VCaP (cell line): Measurements from ENCODE around the gene ADAM15.

Experiments used
- H3K27ac ChIP-seq: fragments of 450-650 bp; 2 replicates; pipeline ENCODE4 v1.5.1; 2017
- TF ChIP-seq, protein P1 (sequence below): fragments of 450-650 bp; conservative IDR thresholded peaks from 2 replicates; pipeline ENCODE4 v1.5.1; 2017; ENCODE audit warnings: mild to moderate bottlenecking, moderate library complexity

The ADAM15 gene

DNA sequence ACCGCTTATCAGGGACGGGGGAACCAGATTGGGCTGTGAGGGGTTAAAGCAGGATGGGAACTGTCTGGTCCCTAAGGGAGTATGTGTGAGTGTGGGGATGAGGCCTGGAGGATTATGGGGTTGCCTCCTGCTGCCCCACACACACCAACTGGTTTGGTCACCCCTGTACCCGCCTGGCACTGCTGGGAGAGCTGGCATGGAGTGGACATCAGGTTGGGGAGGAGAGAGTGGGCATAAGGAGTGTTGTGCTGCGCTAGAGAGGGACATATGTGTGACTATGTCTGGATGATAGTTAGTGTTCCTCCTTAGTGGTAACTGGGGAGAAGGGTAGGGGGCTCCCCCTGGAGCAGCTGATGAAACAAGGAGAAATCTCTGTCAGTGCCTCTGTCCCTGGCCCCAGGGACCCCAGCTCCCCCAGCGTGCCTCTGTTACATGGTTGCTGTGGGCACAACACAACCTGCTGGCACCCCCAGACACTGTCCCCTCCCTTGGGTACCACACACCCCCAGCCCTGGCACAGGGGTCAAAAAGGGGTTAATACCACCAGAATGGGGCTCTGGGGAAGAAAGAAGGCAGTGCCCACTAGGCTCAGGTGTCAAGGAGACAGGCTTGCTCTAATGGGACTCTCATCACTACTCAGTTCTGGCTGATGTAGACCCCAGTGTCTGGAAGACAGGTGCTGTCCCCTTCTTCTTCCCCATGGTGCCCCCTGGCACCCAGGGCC lies 46.6 kb upstream of the ADAM15 start:
- TF ChIP-seq, protein P1, sequence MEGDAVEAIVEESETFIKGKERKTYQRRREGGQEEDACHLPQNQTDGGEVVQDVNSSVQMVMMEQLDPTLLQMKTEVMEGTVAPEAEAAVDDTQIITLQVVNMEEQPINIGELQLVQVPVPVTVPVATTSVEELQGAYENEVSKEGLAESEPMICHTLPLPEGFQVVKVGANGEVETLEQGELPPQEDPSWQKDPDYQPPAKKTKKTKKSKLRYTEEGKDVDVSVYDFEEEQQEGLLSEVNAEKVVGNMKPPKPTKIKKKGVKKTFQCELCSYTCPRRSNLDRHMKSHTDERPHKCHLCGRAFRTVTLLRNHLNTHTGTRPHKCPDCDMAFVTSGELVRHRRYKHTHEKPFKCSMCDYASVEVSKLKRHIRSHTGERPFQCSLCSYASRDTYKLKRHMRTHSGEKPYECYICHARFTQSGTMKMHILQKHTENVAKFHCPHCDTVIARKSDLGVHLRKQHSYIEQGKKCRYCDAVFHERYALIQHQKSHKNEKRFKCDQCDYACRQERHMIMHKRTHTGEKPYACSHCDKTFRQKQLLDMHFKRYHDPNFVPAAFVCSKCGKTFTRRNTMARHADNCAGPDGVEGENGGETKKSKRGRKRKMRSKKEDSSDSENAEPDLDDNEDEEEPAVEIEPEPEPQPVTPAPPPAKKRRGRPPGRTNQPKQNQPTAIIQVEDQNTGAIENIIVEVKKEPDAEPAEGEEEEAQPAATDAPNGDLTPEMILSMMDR = no peak
- peak overlapping the region; percentile 100 for H3K27ac ChIP-seq

DNA sequence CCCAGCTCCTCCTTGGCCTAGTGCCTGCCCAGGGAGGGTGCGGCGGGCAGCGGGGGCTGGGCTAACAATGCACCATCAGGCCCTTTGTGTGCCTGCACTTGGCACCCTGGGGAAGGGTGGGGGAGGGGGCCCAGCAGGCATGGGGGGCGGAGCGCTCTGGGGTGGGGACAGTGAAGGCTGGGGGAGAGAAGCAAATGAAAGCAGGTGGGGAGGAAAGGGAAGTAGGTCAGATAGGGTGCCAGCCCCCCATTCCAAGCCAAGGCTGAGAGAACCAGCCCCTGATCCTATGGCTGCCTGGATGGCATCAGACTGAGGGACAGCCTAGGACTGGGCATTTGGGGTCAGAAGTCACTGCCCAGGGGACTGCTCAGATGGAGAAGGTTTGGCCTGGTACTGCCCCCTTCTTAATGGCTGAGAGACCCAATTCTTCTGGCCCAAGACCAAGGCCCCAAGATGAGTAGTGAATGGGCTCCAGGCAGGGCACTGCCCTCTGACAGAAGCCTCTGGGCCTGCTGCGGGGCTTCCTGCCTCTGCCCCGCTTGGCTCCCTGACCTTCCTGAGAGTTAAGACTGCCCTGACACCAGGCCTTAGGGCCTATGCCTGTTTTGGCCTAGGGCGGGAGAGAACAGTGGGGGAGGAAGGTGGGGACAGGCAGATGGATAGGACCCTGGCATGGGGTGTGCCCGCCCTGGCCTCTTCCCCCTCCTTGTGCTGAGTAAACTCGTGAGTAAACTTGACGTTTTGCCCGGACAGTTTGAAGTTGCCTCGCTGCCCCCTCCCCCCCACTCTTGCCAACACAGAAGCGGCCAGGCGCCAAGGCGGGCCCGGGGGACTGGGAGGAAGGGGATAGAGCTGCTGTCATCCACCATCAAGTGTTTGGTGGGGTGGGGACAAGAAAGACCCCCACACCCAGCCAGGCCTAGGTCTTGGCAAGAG lies 45.8 kb upstream of the ADAM15 start:
- peak overlapping the region; percentile 100 for H3K27ac ChIP-seq
- TF ChIP-seq, protein P1 = no peak

DNA sequence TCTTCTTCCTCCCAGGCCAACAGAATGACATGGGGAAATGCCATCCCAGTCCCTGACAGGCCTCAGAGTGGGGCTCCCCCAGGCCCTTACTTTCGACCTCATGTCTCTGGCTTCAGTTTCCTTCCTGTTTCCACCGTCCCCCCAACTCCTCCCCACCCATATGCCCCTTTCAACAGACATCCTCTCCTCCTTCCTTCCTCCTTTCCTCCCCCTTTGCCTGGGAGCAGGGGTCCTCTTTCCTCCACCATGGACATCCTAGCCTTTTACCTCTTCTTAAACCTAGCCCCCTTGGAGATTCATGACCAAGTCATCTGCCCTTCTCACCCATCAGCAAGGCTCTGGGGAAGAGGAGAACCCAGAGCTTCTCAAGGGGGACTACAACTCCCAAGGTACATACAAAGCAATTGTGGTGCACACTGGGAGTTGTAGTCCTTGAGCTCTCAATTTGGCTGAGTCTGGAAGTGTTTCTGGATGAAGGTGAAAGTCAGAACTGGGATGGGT lies 44.5 kb upstream of the ADAM15 start:
- H3K27ac ChIP-seq = peak overlapping the region; percentile 100
- TF ChIP-seq, protein P1 = no peak

DNA sequence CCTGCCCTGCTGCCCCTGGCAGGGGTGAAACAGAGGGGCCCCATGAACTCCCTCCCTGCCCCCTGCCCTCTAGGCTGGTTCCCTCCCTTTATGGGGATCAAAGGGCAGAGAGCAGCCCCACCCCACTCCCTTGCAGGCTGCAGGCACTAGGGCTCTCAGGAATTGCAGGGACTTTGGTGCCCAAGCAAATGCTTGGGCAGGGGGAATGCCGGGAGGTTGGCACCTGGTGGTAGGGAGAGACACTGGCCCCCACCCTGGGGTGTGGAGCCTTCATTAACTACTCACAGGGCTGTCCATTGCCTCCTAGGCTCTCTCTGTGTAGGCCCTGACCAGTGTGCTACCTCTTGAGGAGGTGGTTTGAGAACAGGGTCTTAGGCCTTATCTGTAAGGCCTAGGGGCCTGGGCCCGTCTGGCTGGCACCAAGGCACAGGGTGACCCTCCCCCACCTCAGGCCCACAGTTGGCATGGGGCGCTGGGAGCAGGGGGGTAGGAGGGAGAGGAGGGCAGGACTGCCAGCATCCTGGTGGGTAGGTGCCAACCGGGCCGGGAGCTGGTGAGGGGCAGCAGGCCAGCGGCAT lies 43.8 kb upstream of the ADAM15 start:
- TF ChIP-seq, protein P1 = no peak
- H3K27ac ChIP-seq = peak overlapping the region; percentile 100

DNA sequence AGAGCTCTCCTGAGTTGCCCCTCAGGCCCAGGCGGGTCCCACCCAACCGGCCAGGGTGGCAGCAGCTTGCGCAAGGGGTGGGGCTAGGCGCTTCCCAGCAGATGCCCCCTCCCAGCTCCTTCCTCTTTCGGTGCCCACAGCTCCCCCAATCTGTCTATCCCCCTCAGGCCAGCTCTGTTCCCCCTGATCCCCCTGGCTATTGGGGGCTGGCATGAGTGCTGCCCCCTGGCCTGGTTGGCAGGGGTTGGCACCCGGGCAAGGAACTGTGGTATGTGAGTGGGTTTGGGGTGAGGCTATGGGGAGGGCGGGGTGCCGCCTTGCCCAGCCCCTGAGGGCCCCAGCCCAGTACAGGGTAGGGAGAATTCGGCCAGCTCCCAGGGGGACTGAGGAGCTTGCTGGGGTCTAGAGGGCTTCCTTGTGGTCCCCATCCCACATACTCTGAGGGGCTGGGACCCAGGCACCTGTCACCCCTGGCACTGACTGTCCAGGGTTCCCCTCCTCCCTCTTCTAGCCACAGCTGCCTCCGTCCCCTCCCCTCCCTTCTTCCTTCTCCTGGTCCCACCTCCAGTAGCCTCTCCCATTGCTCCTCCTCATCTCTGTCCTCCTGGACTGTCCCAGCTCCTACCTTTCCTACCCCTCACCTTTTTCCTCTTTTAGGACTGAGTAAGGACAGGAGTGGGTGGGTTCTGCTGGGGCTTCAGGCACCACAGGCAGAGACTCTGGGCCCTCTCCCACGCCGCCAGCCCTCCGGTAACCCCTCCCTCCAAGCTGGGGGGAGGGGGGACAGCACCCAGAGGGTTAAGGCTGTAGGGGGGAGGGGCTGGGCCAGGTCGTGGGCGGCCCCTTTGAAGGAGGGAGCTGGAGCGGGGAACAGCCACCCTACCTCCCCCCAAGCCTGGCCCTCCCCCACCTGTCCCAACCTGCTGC lies 42.8 kb upstream of the ADAM15 start:
- H3K27ac ChIP-seq = peak overlapping the region; percentile 100
- TF ChIP-seq, protein P1 = no peak

DNA sequence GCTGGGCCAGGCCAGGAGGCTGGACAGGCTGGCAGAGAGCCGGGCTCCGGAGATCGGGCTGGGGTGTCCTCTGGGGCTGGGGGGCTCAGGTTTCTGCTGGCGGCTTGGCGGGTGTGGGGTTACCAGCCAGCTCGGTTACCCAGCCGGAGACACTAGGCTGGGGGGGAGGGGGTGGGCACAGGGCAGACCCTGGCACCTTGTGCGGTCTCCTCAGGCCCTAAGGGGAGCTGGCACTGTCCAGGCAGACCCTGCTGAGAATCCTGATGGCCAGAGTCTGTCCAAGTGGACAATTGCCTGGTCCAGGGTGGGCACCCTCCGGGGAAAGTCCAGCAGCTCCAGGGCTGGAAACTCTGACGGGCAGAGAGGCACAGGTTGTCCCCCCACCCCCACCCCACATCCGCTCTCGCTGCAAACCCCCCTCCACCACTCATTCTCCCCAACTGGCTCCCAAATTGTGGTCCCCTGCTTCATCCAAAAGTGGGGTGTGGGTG lies 41.9 kb upstream of the ADAM15 start:
- peak overlapping the region; percentile 100 for H3K27ac ChIP-seq
- TF ChIP-seq, protein P1 = no peak
